Stimulated activated CD4-positive, alpha-beta T cell treated with anti-CD3 and anti-CD28 coated beads, Interleukin-1b, Interleukin-23, amount 100 ng/mL, for 4 hours (primary cell): ENCODE data around the gene ISG15.
A peak's percentile ranks its signal among the peaks of the same experiment; 100 is the strongest.
"Not testable (repeated sequence)": the region's sequence is repeated elsewhere in the genome, so short reads cannot be mapped to it uniquely, and the experiment has no call there.

Source experiments
- DNase-seq, 2 donors: peaks; one replicate each; pipeline ENCODE4 v3.0.0-alpha.2; 2020; ENCODE audit warnings: low read depth in 2 of 2

The ISG15 gene

DNA sequence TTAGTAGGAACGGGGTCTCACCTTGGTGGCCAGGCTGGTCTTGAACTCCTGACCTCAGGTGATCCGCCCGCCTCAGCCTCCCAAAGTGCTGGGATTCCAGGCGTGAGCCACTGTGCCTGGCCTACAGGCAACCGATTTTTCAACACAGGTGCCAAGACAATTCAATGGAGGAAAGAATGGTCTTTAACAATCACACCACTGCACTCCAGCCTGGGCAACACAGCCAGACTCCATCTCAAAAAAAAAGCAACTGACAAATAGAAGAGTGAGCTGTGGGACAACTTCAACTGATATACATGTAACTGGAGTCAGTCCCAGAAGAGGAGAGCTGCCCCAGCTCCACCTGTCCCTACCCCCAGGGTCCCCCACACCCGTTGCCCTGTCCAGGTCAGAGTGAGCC lies 18.8 kb upstream of the ISG15 start:
- DNase-seq, result not testable (repeated sequence)

DNA sequence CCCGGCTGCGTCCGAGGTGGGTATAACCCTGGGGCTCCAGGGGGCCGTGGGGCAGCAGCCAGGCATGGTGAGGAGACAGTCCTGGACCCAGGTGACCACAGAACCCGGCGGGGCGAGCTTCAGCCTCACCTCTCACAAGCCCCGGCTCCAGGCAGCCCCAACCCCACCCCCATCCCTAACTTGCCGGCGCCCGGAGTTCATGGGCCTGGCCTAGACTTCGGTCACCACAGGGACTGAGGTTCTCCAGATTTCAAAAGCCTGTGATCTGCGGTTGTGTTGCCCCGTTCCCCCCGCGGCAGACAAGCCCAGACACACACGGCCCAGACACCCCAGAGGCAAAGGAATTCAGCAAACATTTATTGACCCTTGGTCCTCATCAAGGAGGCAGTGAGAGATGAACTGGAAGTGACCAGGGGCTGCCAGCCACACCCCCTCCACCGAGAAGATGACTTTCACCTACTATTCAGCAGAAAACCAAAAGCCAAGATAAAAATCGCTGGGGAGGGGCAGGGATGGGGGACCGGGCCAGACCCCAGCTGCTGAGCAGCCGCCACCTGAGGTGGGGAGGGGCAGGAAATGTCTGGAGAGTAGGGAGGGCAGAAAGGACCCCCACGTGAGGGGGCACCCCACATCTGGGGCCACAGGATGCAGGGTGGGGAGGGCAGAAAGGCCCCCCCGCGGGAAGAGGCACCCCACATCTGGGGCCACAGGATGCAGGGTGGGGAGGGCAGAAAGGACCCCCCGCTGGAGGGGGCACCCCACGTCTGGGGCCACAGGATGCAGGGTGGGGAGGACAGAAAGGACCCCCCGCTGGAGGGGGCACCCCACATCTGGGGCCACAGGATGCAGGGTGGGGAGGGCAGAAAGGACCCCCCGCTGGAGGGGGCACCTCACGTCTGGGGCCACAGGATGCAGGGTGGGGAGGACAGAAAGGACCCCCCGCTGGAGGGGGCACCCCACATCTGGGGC lies 17.3 kb upstream of the ISG15 start:
- no peak for DNase-seq

DNA sequence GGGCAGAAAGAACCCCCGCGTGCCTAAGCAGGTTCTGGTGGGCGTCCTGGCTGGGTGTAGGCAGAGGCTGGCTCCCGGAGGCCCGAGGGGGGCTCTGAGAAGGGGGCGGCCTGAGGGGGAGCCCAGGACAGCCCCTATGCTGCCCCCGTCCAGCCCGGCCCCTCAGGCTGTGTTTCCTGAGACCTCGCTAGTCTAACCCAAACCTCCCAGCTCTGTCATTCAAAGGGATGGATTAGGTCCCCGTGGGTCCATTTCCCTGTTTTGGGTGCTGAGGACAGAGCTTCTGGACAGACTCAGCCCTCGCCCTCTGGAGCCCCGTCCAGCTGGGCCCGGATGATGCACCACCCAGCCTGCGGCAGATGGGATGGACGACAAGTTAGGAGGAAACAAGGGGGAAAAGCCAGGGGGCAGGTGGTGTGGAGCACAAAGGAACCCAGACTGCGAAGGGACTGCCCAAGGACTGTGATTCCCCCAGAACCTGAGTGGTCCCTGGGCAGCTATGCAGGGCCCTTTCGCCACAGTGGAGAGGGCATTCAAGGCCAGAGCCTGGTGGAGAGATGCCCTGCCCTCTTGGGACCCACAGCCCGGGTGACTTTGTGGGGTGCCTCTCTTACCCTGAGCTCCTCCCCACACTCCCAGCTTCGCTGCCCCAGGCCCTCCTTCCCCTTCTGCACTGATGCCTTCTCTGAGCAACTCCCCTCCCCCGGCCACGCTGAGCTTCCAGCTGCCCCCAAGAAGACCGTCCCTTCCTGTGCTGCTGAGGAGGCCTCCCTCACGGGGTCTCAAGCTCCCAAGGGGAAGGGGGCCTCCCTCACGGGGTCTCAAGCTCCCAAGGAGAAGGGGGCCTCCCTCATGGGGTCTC lies 16.2 kb upstream of the ISG15 start:
- DNase-seq, result no peak

DNA sequence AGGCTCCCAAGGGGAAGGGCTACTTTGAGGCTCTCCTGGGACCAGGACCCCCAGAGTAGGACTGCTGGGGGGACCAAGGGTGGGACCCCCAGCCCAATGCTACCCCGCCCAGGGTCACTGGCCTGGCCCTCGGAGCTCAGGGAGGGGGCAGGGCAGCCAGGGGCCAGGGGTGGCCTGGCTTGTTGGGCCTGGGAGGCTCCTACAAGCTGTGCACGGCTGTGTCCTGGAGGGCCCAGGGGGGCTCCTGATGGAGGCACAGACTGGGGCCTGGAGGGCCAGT lies 15.6 kb upstream of the ISG15 start:
- no peak for DNase-seq

DNA sequence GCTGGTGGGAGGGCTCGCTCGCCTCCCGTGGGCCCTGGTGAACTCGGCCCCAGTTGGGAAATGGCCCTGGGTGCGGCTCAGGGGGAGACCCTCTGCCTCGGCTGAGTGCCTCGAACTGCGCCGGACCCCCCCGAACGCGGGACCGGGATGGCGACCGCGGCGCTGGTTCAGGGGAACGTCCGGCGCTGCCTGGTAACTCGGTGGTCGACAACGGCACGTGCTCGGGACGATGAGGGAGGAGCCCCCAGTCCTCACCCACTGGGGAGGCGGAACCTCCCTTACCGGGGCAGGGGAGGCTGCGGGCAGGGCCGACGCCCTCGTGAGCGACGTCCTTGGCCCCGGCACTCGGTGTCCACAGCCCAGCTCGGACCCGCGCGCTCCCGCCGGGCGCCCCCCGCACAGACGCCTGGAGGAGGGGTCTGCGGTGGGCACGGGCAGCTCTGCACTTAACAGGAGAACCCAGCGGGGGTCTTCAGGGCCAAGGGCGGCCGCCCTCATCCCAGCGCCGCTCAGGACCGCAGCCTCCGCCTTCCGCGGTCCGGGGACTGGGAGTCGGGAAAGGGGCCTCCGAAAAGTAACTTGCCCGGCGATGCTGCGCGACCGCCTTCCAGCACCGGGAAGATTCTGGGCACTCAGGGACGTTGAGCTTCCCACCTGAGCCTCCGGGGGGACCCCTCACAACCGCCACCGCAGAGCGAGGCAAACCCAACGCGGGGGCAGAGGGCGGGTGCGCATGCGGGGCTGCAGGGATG lies 15.1 kb upstream of the ISG15 start:
- DNase-seq, result no peak

DNA sequence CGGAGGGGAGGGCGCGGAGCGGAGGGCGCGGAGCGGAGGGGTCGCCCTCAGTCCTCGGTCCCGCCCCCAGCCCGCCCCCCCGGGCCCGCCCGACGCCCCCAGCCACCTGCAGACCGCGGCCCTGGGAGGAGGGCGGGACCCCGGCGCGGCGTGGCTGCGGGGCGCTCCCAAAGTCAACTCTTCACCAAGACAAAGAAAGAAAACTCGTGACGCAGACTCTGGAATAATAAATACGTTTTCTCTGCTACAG lies 14.6 kb upstream of the ISG15 start:
- DNase-seq, result no peak

DNA sequence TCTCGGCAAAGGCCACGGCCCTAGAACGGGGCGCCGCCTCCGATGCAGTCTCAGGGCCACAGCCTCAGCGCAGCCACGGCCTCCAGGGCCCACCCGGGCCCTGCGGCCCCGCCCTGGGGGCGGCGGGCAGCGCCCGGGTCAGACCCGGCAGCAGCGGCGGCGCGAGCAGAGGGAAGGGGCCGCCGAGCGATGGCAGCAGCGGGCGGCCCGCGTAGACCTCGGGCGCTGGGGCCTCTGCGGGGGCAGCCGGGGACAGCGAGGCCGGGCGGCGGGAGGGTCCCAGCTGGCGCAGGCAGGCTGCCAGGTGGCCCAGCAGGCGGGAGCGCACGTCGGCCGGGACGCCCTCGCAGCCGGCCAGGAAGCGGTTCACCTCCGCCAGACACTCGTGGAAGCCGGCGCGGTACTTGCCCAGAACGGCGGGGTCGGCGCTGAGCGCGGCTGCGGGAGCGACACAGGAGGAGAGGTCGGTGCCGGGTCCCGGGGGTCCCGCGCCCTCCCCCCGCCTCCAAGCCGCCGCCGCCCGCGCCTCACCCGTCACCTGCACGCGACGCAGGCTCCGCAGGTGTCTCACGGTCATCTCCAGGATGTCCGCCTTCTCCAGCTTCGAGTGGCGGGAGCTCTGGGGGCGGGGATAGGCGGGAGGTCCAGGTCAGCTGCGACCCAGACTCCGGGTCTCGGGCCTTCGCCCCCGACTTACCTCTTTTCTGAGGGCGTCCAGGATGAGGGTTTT lies 14.1 kb upstream of the ISG15 start:
- DNase-seq, result peak in 1 of 2 donors; percentile 17

DNA sequence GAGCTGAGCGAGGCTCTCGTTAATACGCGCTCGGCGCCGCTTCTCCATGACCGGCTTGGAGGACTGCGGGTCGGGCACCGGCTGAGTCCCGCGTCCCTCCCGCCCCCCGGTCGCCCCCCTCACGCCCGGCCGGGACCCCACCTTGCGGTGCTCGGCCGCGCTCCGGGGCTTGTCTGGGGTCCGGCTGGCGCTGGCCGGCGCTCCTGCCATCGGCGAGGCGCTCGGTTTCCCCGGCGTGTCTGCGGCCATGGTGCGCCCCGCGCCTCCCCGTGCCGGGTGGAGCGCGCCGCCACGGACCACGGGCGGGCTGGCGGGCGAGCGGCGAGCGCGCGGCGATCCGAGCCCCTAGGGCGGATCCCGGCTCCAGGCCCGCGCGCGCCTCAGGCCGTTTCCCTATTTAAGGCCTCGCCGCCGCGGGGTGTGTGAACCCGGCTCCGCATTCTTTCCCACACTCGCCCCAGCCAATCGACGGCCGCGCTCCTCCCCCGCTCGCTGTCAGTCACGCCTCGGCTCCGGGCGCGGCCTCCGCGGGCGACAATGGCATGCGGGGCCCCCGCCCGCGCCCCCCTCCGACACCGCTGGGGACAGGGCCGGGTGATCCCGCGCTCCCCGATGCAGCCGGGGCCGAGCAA lies 13.5 kb upstream of the ISG15 start, which contains the start of gene HES4:
HES4 (minus strand) TSS at position 373 of the 632 bp plus-strand sequence; CDS start at position 249, 124 bp downstream.
- DNase-seq, result peak; percentile 62

DNA sequence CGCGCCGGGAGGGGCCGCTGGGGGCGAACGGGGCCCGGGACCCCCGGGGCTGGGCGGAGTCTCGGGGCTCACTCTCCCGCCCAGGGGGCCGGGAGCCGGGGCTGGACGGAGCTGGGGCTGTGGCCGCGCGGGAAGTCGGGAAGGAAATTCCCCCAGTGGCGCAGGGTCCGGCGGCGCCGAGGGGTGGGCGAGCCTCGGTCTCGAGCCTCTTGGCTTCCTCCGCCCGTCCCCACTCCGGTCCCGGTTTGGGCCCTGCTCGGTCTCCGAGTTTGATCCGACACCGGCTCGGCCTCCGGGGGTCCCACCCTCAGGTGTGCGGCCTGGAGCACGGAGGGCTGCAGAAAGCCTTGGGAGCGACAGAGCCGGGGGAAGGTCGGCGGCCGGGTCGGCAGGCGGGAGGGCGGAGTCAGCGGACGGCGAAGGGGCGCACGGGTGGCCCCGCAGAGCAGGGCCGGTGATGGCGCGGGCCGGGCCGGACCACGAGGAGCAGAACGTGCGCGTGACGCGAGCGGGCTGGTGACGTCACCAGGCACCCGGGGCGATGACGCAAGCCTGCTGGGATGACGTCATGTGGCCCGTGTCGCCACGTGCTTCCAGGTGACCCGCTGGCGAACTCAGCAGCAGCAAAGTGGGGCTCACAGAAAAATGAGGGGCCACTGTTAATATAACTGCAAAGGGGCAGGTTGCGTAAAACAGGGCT lies 12.8 kb upstream of the ISG15 start:
- DNase-seq, result peak; percentile 68 to 71

DNA sequence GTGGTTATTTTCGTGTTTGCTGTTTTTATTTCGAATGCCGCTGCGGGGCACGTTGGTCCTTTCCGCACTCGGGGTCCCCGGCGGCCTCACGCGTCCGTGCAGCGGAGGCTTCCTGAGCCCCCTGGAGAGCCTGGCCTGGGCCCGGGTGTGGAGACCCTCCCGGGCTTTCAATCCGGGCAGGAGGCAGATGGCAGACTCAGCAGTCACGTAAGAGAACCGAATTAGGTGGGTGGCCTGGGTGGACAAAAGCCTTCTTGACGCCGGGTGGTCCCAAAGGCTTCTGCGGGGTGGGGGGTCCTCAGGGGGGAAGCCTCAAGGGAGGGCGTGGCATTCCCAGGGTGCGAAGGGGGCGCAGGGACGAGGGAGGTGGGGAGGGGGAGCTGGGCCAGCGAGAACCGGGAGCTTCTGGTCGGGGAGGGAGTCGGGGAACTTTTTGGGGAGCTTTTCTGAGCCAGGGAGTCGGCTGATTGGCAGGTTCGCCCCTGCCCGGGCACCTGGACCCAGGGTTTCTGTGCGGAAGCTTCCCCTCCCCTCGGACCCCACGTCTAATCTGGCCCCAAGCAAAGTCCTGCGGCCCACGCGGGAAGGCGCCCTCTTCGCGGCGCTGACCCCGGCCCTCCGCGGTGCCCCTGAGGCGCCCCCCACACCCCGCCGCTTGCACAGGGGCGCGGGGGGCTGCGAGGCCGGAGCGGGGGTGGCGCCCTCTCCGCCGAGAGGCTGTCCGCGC lies 12.1 kb upstream of the ISG15 start:
- no peak for DNase-seq

DNA sequence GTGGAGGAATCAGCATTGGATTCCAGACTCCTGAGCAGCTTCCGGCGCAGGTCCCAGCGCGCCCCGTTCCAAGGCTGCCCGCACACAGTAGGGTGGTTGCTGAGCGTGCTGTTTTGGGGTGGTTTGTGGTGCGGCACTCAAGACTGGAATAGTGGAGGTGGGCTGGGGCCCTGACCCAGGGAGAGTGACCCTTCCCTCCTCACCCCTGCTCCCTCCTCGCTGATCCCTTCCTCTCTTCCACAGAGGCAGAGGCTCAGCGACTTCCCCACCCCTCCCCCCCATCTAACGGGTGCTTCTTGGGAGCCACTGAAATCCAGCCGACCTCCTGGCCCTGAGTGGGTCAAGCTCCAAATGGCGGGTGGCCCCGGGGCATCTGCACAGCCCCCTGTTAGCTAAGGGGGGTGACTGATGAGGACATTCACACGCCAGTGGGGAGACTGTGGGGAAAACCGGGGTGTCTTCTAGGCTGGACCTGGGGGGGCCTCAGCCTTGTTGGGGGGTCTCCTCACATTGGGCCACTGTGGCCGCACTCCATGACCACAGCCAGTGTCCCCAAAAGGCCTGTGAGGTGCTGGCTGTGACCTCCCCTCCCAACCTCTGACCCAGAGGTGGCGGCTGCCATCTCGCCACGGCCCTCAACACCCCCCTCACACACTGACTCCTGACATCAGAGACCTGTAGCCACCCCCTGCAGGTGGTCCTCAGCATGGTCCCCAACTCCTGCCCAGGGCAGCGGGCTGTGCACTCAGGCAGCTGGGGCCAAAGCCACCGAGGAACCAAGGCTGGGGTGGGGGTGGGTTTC lies 9.5 kb upstream of the ISG15 start:
- DNase-seq, result no peak

DNA sequence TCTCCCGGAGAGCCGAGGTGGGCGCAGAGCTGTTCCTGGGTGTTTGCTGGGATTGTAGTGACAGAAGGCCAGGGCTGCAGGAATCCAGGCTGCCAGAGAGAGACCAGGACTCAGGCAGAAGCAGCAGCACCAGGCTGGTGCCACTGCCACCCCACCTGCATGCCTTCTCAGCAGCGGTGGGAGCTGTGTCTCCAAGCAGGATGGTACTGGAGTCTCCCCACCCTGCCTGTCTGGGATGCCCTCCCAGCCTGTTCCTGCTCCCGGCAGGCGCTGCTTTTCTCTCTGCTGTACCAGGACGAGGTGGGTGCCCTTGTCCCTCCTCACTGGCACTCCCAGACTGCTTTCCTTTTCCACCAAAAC lies 8.9 kb upstream of the ISG15 start:
- no peak for DNase-seq

DNA sequence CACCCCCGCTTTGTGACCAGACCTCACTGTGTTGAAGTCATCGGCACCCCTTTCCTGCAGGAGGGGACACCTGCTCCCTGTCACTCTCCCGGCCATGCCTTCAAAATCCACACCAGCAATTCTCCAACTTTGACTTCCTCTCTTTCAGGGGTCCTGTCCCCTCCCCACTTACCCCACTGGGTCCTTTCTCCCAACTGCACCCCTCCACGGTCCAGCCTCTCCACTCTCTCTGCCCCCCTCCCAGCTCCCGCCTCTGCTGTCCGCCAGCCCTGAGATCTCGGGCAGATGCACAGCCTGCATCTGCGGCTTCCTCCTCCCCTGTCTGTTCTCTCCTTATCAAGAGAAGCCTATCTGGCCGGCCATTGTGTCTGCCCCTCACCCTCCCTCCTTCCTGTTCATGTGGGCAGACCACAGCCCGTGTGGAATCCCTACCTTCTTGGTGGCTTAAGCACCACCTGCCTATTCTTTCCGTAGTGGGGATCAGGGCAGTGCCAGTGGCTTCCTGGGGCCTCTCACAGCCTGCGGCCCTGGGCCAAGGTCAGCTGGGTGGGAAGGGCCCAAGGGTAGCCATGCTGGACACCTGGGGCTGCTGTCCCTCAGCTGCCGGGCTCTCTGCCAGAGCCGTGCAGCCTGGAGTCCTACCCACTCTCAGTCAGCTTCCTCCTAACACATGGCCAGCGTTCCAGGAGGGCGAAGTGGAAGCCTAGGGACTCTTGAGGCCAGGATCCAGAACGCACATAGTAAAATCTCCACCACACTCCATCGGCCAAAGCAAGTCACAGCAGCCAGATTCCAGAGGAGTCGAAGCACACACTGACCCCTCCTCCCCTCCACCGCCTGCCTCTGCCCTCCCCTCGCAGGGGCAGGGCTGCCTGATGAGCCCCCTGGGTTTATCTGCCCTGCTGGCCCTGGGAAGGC lies 8.3 kb upstream of the ISG15 start:
- no peak for DNase-seq

DNA sequence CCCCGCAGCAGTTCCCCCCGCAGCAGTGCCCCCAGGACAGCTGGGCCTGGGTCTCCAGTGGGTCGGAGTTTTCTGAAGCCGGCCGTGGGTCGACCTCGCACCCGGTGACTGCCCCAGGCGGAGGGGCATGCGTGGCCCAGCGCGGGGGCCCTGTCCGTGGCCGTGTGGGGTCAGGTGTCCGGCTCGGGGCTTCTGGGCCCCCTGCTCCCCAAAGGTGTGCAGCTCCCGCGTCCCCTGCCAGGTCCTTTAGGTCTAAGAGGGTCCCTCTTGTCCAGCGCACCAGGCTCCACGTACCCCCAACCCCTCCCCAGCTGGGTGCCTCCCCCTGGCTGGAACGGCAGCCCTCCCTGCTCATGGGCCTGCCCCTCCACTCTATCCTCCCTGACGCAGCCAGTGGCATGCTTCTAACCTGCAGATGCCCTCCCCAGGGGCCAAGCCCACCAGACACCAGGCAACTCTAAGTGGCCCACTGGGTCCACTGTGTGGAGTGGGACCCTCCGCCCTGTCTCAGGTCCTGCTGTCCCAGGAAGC lies 7.5 kb upstream of the ISG15 start:
- no peak for DNase-seq

DNA sequence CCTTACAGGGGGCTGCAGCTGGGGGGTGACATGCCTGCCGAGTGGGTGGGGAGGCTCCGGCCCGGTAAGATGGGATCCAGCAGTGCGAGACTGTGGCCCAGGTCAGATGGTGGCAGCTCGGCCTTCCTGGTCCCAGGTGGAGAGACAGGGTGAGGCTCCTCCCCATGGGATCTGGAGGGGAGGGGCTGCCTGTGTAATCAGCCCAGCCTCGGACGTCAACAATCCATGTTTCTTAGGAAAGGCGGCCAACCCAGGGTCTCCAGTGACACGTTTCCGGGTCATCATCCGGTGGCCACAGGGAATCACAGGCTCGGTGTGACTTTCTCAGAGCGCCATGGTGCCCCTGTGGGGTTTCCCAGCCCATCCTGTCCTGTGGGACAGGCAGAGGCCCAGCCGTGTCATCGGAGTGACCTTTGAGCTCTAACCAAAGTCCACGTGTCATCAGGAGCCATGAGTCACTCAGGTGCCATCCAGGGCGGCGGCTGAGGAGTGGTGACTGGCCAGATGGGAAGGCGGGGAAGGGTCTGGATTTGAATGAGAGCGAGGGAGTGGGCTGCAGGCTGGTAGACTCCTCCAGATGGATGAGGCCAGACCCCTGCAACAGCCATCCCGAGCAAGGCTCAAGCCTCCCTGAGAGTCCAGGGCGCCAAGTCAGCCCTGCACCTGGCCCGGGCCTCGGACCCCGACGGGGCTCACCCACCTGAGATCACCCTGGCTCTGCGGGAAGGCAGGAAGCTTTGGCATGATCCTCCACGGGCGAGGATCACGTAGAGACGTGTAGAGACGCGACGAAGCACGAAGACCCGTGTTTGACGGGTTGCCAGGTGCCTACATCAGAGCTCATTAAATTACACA lies 6.8 kb upstream of the ISG15 start:
- no peak for DNase-seq

DNA sequence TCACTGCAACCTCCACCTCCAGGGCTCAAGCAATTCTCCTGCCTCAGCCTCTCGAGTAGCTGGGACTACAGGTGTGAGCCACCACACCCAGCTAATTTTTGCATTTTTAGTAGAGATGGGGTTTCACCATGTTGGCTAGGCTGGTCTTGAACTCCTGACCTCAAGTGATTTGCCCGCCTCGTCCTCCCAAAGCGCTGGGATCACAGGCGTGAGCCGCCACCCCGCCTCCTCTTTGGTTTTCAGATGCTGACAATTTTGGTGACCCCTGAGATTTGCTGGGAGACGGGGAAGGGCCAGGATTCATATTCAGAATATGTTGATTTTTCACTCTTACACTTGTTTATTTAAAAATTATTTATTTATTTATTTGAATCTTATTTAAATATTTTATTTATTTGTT lies 3.2 kb upstream of the ISG15 start:
- DNase-seq, result not testable (repeated sequence)

DNA sequence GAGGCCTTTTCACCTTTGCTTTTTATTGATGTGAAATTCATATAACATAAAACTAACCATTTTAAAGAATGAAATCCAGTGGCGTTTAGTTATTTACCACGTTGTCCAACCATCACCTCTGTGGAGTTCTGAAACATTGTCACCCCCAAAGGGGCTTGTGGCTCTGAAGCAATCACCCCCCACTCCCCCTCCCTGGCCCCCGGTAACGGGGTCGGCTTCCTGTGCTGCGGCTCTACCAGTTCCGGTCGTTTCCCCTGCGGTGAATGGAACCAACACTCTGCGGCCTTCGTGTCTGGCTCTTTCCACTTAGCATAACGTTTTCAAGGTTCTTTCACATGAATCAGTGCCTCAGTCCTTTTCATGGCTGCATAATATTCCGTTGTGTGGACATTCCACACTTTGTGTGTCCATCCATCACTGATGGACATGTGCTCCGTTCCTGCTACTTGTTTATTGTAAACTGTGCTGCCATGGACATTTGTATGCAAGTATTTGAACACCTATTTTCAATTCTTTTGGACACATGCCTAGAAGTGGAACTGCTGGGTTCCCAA lies 1.8 kb upstream of the ISG15 start:
- no peak for DNase-seq
